ENCODE results near the gene NEK9. TPM values are rescaled to one million over a fixed set of nuclear protein-coding genes. Genes with fewer than 3 reads are reported as not detected.

Gene NEK9
- total and polyA plus RNA-seq, 2 donors (not counting 3 experiments of a cell fraction or from before 2014, with no cell fraction given), result 22.1 to 65.1 TPM

- no peak for FAIRE-seq
- no peak overlapping the region for H3K4me3 ChIP-seq (replicated peaks in 1 of 3; ENCODE audit: insufficient read depth in 1 of 3, low read depth in 1 of 3, low read length in 3 of 3)
- POLR2A ChIA-PET, result no interaction called here
- H2AFZ ChIP-seq (ENCODE audit: low read depth, low read length), result no peak overlapping the region
- no peak overlapping the region for H3K27ac ChIP-seq (ENCODE audit: insufficient read depth, low read depth, low read length)
- intact Hi-C loops (cut with micrococcal nuclease) (no loop called here), dilution Hi-C loops (cut with MboI; ENCODE audit: extremely low pct_ligation_motif_present, low sequenced_read_pairs) (no loop called here)
- H3K4me2 ChIP-seq (ENCODE audit: insufficient read depth, low read length), result no peak overlapping the region
- no peaks in the 10 kb centered on the region for H3K27me3 ChIP-seq (ENCODE audit: control insufficient read depth in 2 of 2, insufficient read depth in 2 of 2, low read length in 2 of 2)
- H3K79me2 ChIP-seq (ENCODE audit: control insufficient read depth, insufficient read depth, low read length), result no peaks in the 10 kb centered on the region
- peaks cover 4 to 14% of the 10 kb centered on the region in 2 experiments for H3K36me3 ChIP-seq (ENCODE audit: control insufficient read depth in 2 of 2, extremely low read depth in 1 of 2, insufficient read depth in 2 of 2, low read length in 2 of 2)
- H3K4me1 ChIP-seq (ENCODE audit: control insufficient read depth, extremely low read depth, insufficient read depth, low read length), result no peaks in the 10 kb centered on the region
- no peaks in the 10 kb centered on the region for H3K9me1 ChIP-seq (replicated peaks; ENCODE audit: control insufficient read depth, extremely low read depth, insufficient read depth, low read length)
- DNase-seq (ENCODE audit: low read depth, low spot score), result no peak
- BruUV-seq (replicated peaks), result no TSS peak
- CTCF ChIA-PET, result no interaction called here
- TF ChIP-seq EZH2 (IDR thresholded peaks at IDR 0.05; ENCODE audit: borderline replicate concordance, low read depth, low read length, severe bottlenecking) (no peak), MAX (IDR thresholded peaks at IDR 0.05; ENCODE audit: insufficient read depth, insufficient read length) (no peak), MYC (IDR thresholded peaks at IDR 0.05; ENCODE audit: low read depth, low read length) (no peak), GATA2 (IDR thresholded peaks at IDR 0.05; ENCODE audit: insufficient read depth, insufficient read length, low read depth, low read length) (no peak), JUN (IDR thresholded peaks at IDR 0.05; ENCODE audit: borderline replicate concordance, insufficient read depth, insufficient read length, low read depth) (no peak), FOS (IDR thresholded peaks at IDR 0.05; ENCODE audit: borderline replicate concordance, insufficient read depth, low read length) (no peak), POLR2AphosphoS5 (IDR thresholded peaks at IDR 0.05; ENCODE audit: insufficient read depth, low read depth, low read length) (no peak), POLR2A (IDR thresholded peaks at IDR 0.05; ENCODE audit: low read depth, low read length) (no peak), CTCF (IDR thresholded peaks at IDR 0.05; ENCODE audit: extremely low read depth in 1 of 2, insufficient read depth in 1 of 2, low read depth in 1 of 2, low read length in 2 of 2) (no peak)
- no peak overlapping the region for H3K9ac ChIP-seq (replicated peaks; ENCODE audit: extremely low read depth, insufficient read depth, low read length)
- H3K9me3 ChIP-seq (replicated peaks; ENCODE audit: control insufficient read depth, insufficient read depth, low read length), result no peaks in the 10 kb centered on the region
- H4K20me1 ChIP-seq (replicated peaks; ENCODE audit: control insufficient read depth, extremely low read depth, insufficient read depth, low read length), result no peaks in the 10 kb centered on the region
Measured at GRCh38 chr14:75081660-75082229, 45.1 kb downstream of the NEK9 start.
